ENCODE data around the gene PTPRE.
"Not testable (repeated sequence)": the region's sequence is repeated elsewhere in the genome, so short reads cannot be mapped to it uniquely, and the experiment has no call there.

PTPRE gene

GRCh38 chr10:128078136-128078969 is 171.4 kb downstream of the PTPRE start:
- peak; percentile 30 for DNase-seq (ENCODE audit: low read depth)

GRCh38 chr10:128080231-128080630 is 173.3 kb downstream of the PTPRE start:
- DNase-seq (ENCODE audit: low read depth), result no peak

GRCh38 chr10:128080641-128081040 is 173.7 kb downstream of the PTPRE start:
- no peak for DNase-seq (ENCODE audit: low read depth)

DNA sequence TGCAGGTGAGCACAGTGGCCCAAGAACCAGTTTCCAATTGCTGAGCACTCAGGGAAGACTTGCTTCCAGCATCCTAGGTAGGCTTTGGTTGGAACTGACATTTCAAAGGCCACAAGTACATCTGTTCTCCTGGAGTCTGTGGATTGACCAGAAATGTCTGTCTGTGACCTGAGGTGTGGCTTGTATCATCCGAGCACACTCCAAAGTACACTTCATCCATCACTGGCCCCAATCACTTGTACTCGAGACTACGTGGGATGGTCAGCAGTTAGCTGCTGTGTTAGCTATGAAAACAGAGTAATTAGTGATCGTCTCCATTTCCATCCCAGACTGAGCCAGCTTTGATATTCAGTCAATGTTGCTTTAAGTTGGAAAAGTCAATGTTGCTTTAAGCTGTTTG is 174.3 kb downstream of the PTPRE start:
- DNase-seq (ENCODE audit: low read depth), result no peak

DNA sequence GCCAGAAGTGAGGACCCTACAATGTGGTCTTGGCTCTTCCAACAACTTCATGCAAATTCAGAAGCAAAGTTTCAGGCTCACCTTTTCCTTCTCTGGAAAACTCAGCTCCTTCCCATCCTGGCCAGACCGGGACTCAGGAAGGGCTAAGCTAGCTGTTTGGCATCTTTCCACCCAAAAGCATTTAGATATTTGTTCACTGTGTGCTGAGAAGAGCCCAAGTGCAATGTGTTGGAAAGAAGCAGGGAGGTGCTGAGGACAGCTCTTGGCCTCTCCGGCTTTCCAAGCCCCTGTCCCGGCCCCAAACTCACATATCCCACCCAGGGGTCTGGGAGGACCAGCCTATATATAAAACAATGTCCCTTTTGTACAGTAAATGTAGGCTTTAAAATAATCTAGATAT is 174.8 kb downstream of the PTPRE start:
- DNase-seq (ENCODE audit: low read depth), result no peak

DNA sequence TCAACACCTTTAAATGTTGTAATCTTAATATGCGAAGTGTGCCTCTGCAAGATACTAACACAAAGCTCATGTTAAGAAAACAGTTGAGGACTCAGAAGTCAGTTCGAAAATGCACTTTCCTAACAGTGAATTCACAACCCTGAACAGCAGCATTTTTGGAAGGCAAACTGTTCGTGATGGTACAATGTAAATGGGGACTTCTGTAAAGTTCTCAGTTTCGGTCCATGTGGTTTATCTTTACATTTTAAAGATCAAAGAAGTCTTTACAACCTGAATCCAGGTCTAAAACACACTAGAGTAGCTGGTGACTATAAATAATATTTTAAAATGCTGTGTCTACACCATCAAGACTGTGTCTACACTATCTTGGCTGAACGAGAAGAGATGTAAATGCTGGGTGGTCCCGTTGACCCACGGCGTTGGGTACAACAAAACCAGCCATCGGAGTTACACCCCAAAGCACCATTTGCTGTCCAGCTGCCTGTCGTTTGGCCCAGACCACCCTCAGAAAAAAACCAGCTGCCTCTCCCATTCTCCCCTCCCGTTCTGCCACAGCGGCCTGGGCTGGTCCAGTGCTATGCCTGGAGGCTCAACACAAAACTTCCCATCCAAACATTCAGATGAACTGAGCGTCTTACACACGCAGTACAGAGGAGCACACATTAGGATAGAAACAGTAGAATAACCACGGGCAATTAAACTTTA is 176.4 kb downstream of the PTPRE start:
- DNase-seq (ENCODE audit: low read depth), result no peak

DNA sequence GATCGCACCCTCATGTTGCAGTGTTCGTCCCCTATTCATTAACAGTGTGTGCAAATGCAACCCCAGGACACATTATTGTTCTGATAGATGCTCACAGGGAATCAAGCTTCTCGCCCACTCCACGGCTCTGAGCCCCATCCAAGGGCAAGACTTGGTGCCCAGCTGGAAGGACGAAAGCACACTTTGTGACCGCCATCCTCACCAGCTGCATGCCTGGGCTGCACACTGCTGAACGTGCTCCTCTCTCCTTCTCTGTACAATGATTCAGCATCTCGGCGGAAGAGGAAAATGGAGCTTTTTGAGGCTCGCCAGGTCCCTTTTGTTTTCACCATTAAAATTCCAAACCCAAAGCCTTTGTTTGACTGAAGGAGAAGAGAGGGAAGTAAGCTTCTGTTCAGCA is 177.5 kb downstream of the PTPRE start:
- no peak for DNase-seq (ENCODE audit: low read depth)

DNA sequence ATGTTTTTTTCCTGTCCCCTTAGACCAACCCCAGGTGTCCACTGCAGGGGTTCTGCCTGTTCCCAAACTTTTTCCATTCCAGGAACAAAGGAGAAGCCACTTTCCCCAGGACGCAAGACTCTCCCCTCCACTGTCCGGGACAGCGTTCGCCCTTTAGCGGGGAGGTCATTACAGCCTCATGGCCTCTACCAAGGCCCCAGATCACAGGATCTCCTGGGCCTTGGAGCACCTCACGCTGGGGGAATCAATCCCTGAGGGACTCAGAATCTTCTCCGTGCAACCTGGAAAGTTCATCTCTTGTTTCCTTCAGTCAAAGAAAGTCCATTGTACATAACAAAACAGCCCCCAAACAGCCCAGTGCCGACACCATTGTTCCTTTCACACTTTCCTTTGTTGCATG is 178.1 kb downstream of the PTPRE start:
- DNase-seq (ENCODE audit: low read depth), result no peak

- DNase-seq (ENCODE audit: low read depth), result no peak
These were observed 179.3 kb downstream of the PTPRE start for GRCh38 chr10:128086003-128086863.

DNA sequence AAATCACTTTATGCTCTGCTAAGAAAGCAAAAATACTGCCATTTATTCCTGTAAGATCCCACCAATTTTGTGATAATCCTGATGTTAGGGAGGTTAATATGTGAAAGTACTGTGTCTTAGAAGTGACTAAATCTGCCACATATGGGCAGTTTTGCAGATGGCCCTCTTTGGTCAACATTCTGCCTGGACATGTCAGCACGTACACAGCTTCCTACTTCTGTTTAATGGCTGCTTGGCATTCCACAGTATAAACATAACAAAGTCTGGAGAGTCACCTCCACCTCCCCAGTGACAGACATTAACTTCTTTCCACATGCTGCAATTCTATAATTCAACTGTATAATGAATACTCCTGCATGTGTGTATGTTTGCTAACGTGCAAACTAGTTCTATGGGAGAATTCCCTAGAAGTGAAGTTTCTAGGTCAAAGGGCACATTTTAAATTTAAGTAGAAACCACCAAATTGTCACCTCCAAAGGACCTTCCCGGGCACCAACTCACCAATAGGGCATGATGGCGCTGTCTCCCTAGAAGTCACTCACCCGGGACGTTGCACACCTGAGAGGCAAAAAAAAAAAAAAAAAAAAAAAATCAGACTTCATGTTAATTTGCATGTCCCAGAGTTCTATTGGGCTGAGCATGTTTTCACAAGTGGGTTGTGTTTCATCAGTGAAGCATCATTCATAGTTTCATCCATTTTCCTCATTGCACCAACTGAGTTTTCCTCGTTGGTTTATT is 180.4 kb downstream of the PTPRE start:
- no peak for DNase-seq (ENCODE audit: low read depth)

GRCh38 chr10:128087884-128088709 is 181.2 kb downstream of the PTPRE start:
- DNase-seq (ENCODE audit: low read depth), result no peak

GRCh38 chr10:128091636-128092210 is 184.8 kb downstream of the PTPRE start:
- DNase-seq (ENCODE audit: low read depth), result no peak

DNA sequence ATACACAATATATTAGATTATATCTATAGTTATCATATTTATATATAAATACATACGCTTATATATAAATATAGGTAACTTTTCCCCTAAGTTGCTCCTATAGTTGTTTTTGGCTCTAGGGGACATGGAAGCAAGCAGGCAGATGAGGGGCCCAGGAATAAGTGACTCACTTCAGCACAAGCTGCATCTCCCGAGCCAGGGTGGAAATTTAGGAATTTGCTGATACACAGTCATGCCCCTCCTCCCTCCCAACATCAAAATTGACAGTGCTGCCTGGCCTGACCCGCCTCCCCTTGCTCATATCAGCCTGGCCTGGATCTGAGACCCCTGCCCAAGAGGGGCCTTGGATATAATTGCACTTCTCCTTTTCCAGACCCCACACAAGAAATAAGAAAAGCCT is 185.6 kb downstream of the PTPRE start:
- no peak for DNase-seq (ENCODE audit: low read depth)

GRCh38 chr10:128094596-128094995 is 187.7 kb downstream of the PTPRE start:
- not testable (repeated sequence) for DNase-seq (ENCODE audit: low read depth)

DNA sequence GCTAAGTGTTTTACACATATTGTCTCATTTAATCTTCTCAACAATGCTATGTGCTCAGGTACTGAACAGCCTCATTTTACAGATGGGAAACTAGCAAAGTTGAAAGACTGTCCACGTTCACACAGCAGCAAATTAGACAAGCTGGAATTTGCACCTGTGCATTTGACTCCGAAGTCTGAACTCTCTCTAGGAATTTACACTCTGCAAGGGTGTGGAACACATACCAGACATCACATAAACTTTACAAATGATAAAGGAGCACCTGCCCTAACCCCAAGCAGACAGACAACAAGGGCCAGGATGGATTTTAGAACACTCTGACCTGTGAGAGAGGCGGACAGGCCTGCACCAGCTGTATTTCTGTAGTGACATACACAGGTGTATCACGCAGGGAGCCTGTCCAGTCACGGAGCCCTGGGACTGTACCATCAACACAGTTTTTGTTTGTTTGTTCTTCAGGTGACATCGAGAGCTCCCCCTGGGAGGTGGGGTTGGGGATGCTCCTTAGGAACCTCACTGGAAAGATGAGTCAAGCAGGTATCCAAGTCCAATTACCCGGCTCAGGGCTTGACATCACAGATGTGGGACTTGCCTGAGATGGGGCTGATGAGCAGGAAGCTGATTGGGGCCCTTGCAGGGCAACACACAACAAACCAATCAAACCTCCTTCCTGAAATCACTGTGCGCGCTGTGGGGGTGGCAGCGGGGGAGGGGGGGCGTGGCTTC is 188.3 kb downstream of the PTPRE start:
- no peak for DNase-seq (ENCODE audit: low read depth)

DNA sequence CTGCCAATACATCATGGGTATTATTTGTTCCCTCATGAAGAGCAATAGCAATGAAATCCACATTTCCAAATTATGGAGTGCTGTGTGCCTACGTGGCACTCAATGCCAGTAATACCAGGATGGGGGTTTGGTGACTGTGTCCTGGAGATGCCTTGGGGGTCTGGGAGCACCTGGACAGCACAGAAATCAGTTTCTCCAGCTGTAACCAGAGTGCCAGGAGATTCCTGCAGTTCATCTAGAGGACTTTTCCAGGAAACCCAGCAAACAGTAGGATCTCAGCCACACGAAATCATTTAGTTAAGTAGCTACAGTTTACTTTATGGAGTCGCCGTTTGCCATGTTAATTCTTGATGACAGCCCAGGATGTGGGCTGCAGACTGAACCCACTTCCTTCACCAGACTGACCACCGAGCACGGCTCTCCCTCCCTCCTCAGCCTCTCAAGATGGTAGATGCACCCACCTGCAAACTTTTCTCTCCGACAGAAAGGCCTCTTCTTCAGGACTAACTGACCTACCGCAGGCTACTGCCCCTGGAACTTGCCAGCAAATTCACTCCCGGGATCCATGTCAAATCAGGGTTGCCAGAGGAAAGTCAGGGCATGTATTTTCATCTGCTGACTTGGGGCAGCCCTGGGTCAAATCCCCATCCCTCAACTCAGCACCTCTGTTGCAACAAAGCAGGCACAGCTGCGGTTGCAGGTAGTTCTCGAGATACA is 189.0 kb downstream of the PTPRE start:
- DNase-seq (ENCODE audit: low read depth), result no peak

GRCh38 chr10:128096486-128097199 is 189.7 kb downstream of the PTPRE start:
- no peak for DNase-seq (ENCODE audit: low read depth)

DNA sequence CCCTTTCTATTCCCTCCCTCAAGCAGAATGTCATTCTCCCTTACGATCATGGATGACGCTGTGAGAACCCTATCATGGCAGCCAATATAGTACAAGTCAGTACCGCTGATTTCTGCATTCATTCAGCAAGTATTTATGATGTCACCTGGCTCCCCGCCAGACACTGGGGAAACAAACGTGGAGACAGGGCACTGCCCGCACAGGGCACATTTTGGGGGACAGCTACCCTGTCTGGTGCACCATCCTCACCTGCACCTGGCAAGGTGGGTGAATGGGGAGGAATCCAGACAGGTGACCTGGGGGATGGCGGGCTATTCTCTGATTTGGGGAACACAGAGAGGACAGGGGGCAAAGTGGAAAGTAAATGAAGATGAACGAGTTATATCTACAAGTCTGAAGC is 190.9 kb downstream of the PTPRE start:
- DNase-seq (ENCODE audit: low read depth), result peak; percentile 22

DNA sequence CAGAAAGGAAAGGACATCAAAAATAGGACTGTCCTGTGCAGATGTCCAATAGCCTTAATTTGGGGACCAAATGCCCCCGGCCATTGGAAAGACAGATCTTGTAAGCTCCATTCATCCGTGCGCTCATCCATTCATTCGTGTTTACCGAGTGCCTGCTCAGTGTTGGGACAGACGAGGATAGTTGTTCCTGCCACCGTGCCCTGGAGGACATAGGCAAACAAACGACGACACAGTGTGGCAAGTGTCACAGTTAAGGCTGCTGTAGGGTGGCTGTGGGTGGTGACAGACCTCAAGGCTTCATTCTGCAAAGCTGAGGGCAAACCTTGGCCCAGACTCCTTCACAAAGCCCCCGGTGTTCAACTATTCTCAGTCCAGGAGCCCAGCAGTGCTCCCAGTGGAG is 191.7 kb downstream of the PTPRE start:
- no peak for DNase-seq (ENCODE audit: low read depth)
